HepG2 (cell line): ENCODE measurements around the gene PHF10. TPM values are rescaled to one million over a fixed set of nuclear protein-coding genes. Genes with fewer than 3 reads are reported as not detected.

Experiments used
- EED ChIP-seq: sonication (generic); formaldehyde crosslinking; IDR thresholded peaks from 2 replicates; pipeline ENCODE4 v1.5.0; 2020; ENCODE audit warnings: mild to moderate bottlenecking, missing genetic modification reagents
- GPN1 ChIP-seq: sonication (generic); formaldehyde crosslinking; IDR thresholded peaks from 2 replicates; pipeline ENCODE4 v1.5.1; 2020; ENCODE audit warnings: missing genetic modification reagents, borderline replicate concordance
- KLF15 ChIP-seq: sonication (generic); formaldehyde crosslinking; IDR thresholded peaks from 2 replicates; pipeline ENCODE4 v1.8.1; 2023; ENCODE audit warnings: borderline replicate concordance, mild to moderate bottlenecking, inconsistent platforms, missing genetic modification reagents, mixed read lengths
- NCOA2 ChIP-seq: sonication (generic); formaldehyde crosslinking; IDR thresholded peaks from 2 replicates; pipeline ENCODE4 v1.8.0; 2022; ENCODE audit warnings: inconsistent platforms
- RAD21 ChIP-seq: fragments of 450-650 bp; formaldehyde crosslinking; IDR thresholded peaks from 2 replicates; pipeline ENCODE4 v1.5.0; 2020; ENCODE audit warnings: mild to moderate bottlenecking
- RARG ChIP-seq: sonication (generic); formaldehyde crosslinking; IDR thresholded peaks from 2 replicates; pipeline ENCODE4 v1.4.0; 2020; ENCODE audit warnings: low read depth, mild to moderate bottlenecking, missing genetic modification reagents
- SMAD1 ChIP-seq: sonication (generic); formaldehyde crosslinking; IDR thresholded peaks from 2 replicates; pipeline ENCODE4 v1.4.0; 2020; ENCODE audit warnings: missing genetic modification reagents, low read depth, mild to moderate bottlenecking, borderline replicate concordance
- TCF7L2 ChIP-seq: IDR thresholded peaks from 2 replicates; pipeline ENCODE4 v1.6.1; 2011; ENCODE audit warnings: mild to moderate bottlenecking, low read depth, low read length, moderate library complexity
- TOE1 ChIP-seq: sonication (generic); formaldehyde crosslinking; IDR thresholded peaks from 2 replicates; pipeline ENCODE4 v1.4.0; 2020; ENCODE audit warnings: mild to moderate bottlenecking, missing genetic modification reagents
- U2AF1 ChIP-seq: fragments of 200-400 bp; formaldehyde crosslinking; optimal IDR thresholded peaks from 2 replicates; pipeline ENCODE3; 2017; ENCODE audit warnings: mild to moderate bottlenecking, low read depth, low read length
- ZNF572 ChIP-seq: sonication (generic); formaldehyde crosslinking; IDR thresholded peaks from 2 replicates; pipeline ENCODE4 v1.5.1; 2020; ENCODE audit warnings: mild to moderate bottlenecking, missing genetic modification reagents
- ZNF749 ChIP-seq: sonication (generic); formaldehyde crosslinking; IDR thresholded peaks from 2 replicates; pipeline ENCODE4 v1.8.0; 2022; ENCODE audit warnings: mild to moderate bottlenecking, missing genetic modification reagents, moderate library complexity, borderline replicate concordance
- ZSCAN22 ChIP-seq: sonication (generic); formaldehyde crosslinking; IDR thresholded peaks from 2 replicates; pipeline ENCODE4 v1.4.0; 2020; ENCODE audit warnings: mild to moderate bottlenecking, missing genetic modification reagents
- polyA plus RNA-seq, 8 experiments: library from polyadenylated mRNA; depleted of rRNA in 3 of 8; stranded (reverse) in 7 of 8; unstranded in 1 of 8; fragments of >200 nt; fragmentation: Illumina TruSeq in 4 of 8; extraction: Trizol in 4 of 8; gene quantifications; 2 replicates each; pipeline versions ENCODE4 v1.2.1 to v1.2.3, GENCODE V29; 2011 to 2016; ENCODE audit warnings: low read depth in 4 of 8, missing spikeins in 1 of 8, mixed read lengths in 1 of 8; ENCODE audit not compliant: insufficient read depth in 1 of 8
- total RNA-seq, 5 experiments: library from RNA; depleted of rRNA; stranded (reverse); fragments of >200 nt; fragmentation: Illumina TruSeq; extraction: Trizol; gene quantifications; 2 replicates each; pipeline ENCODE4 v1.2.3, GENCODE V29; 2016; ENCODE audit warnings: low read depth in 1 of 5
- TF ChIP-seq, protein P1 (sequence below): sonication (generic); formaldehyde crosslinking; IDR thresholded peaks from one replicate; pipeline ENCODE4 v1.5.1; 2020; ENCODE audit warnings: mild to moderate bottlenecking, missing genetic modification reagents; ENCODE audit errors: not compliant biosample characterization
- TF ChIP-seq, protein P2 (sequence below): sonication (generic); formaldehyde crosslinking; IDR thresholded peaks from 2 replicates; pipeline ENCODE4 v1.9.0; 2022; ENCODE audit warnings: low read depth, missing genetic modification reagents
- TF ChIP-seq, protein P3 (sequence below): sonication (generic); formaldehyde crosslinking; IDR thresholded peaks from 2 replicates; pipeline ENCODE4 v1.5.0; 2020; ENCODE audit warnings: mild to moderate bottlenecking, missing genetic modification reagents

Gene PHF10
- total and polyA plus RNA-seq, 2 of the 13 experiments (the other 11 are each of a cell fraction or from before 2014, with no cell fraction given) = 42.1 to 84.1 TPM

DNA sequence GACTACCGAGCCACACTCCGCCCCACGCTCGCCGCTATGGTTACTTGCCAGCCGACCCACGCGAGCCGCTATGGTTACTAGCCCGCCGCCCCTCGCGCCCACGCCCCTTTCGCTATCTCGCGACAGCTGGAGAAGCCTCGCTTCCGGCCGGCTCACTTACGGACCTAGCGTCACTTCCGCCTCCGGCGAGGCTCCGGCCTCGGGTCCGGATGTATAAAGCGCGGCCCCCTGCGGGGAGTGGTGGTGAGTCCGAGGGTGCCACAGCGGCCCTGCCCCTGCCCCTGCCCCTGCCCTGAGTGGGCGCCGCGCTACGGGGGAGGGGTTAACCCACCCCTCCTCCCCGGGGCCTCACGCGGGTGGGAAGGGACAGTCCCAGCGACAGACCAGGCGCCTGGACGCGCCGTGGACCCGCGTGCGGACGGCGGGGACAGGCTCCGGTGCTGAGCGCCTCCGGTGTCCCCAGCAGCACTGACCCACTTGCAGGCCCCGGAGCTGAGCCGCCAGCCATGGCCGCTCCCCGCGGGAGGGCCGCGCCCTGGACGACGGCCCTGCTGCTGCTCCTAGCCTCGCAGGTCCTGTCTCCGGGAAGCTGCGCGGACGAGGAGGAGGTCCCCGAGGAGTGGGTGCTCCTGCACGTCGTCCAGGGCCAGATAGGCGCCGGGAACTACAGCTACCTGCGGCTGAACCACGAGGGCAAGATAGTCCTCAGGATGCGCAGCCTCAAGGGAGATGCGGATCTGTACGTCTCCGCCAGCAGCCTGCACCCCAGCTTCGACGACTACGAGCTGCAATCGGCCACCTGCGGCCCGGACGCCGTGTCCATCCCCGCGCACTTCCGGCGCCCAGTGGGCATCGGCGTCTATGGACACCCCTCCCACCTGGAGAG is 22.1 kb downstream of the PHF10 start, which contains the start of the genes C6orf120 and WDR27 (continued):
- TF ChIP-seq TOE1 (CRISPR knock-in tag) (0 out of 2 replicates have a peak, but pooled peaks have one; percentile 25), RAD21 (CRISPR knock-in tag) (peak; percentile 30; the same call in 1 of the 2 replicates), NCOA2 (peak; percentile 65), SMAD1 (CRISPR knock-in tag) (peak; percentile 92; the same call in 1 of the 2 replicates), EED (CRISPR knock-in tag) (peak; percentile 75; the same call in 1 of the 2 replicates), TCF7L2 (no peak), U2AF1 (no peak), ZNF749 (CRISPR knock-in tag) (no peak), ZSCAN22 (CRISPR knock-in tag) (no peak), KLF15 (CRISPR knock-in tag) (peak; percentile 39; the same call in 1 of the 2 replicates), RARG (peak; percentile 75; the same call in 1 of the 2 replicates), ZNF572 (CRISPR knock-in tag) (peak; percentile 45; the same call in 1 of the 2 replicates), GPN1 (CRISPR knock-in tag) (no peak; the same call in none of the 2 replicates)
- TF ChIP-seq, protein P1, sequence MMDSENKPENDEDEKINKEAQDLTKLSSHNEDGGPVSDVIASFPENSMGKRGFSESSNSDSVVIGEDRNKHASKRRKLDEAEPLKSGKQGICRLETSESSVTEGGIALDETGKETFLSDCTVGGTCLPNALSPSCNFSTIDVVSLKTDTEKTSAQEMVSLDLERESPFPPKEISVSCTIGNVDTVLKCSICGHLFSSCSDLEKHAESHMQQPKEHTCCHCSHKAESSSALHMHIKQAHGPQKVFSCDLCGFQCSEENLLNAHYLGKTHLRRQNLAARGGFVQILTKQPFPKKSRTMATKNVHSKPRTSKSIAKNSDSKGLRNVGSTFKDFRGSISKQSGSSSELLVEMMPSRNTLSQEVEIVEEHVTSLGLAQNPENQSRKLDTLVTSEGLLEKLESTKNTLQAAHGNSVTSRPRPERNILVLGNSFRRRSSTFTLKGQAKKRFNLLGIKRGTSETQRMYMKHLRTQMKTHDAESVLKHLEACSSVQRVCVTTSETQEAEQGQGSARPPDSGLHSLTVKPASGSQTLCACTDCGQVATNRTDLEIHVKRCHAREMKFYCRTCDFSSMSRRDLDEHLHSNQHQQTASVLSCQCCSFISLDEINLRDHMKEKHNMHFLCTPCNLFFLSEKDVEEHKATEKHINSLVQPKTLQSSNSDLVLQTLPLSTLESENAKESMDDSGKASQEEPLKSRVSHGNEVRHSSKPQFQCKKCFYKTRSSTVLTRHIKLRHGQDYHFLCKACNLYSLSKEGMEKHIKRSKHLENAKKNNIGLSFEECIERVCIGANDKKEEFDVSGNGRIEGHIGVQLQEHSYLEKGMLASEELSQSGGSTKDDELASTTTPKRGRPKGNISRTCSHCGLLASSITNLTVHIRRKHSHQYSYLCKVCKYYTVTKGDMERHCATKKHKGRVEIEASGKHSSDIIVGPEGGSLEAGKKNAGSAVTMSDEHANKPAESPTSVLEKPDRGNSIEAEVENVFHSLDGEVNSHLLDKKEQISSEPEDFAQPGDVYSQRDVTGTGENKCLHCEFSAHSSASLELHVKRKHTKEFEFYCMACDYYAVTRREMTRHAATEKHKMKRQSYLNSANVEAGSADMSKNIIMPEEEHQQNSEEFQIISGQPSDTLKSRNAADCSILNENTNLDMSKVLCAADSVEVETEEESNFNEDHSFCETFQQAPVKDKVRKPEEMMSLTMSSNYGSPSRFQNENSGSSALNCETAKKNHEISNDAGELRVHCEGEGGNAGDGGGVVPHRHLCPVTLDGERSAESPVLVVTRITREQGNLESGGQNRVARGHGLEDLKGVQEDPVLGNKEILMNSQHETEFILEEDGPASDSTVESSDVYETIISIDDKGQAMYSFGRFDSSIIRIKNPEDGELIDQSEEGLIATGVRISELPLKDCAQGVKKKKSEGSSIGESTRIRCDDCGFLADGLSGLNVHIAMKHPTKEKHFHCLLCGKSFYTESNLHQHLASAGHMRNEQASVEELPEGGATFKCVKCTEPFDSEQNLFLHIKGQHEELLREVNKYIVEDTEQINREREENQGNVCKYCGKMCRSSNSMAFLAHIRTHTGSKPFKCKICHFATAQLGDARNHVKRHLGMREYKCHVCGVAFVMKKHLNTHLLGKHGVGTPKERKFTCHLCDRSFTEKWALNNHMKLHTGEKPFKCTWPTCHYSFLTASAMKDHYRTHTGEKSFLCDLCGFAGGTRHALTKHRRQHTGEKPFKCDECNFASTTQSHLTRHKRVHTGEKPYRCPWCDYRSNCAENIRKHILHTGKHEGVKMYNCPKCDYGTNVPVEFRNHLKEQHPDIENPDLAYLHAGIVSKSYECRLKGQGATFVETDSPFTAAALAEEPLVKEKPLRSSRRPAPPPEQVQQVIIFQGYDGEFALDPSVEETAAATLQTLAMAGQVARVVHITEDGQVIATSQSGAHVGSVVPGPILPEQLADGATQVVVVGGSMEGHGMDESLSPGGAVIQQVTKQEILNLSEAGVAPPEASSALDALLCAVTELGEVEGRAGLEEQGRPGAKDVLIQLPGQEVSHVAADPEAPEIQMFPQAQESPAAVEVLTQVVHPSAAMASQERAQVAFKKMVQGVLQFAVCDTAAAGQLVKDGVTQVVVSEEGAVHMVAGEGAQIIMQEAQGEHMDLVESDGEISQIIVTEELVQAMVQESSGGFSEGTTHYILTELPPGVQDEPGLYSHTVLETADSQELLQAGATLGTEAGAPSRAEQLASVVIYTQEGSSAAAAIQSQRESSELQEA (CRISPR knock-in tag) = peak; percentile 94
- TF ChIP-seq, protein P2, sequence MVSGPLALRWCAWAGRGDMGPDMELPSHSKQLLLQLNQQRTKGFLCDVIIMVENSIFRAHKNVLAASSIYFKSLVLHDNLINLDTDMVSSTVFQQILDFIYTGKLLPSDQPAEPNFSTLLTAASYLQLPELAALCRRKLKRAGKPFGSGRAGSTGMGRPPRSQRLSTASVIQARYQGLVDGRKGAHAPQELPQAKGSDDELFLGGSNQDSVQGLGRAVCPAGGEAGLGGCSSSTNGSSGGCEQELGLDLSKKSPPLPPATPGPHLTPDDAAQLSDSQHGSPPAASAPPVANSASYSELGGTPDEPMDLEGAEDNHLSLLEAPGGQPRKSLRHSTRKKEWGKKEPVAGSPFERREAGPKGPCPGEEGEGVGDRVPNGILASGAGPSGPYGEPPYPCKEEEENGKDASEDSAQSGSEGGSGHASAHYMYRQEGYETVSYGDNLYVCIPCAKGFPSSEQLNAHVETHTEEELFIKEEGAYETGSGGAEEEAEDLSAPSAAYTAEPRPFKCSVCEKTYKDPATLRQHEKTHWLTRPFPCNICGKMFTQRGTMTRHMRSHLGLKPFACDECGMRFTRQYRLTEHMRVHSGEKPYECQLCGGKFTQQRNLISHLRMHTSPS = peak; percentile 84
- TF ChIP-seq, protein P3, sequence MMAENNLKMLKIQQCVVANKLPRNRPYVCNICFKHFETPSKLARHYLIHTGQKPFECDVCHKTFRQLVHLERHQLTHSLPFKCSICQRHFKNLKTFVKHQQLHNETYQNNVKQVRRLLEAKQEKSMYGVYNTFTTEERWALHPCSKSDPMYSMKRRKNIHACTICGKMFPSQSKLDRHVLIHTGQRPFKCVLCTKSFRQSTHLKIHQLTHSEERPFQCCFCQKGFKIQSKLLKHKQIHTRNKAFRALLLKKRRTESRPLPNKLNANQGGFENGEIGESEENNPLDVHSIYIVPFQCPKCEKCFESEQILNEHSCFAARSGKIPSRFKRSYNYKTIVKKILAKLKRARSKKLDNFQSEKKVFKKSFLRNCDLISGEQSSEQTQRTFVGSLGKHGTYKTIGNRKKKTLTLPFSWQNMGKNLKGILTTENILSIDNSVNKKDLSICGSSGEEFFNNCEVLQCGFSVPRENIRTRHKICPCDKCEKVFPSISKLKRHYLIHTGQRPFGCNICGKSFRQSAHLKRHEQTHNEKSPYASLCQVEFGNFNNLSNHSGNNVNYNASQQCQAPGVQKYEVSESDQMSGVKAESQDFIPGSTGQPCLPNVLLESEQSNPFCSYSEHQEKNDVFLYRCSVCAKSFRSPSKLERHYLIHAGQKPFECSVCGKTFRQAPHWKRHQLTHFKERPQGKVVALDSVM (CRISPR knock-in tag) = peak; percentile 75
